A549 (cell line): ENCODE results near the gene MUC5B. TPM values are rescaled to one million over a fixed set of nuclear protein-coding genes. Genes with fewer than 3 reads are reported as not detected.

Experiments
- ATAC-seq, 2 experiments: fragments of 200-7000 bp in 1 of 2; fragments of >200 bp in 1 of 2; cut with Nextera tagmentation in 1 of 2; cut with Tn5 transposase in 1 of 2; 3 replicates each; pipeline versions ENCODE4 v1.8.0 to v1.9.1; 2018 to 2020; ENCODE audit warnings: mild to moderate bottlenecking in 1 of 2, moderate library complexity in 1 of 2
- CTCF ChIA-PET: fragments of 300-600 bp; sonication (Branson Sonifier 250); formaldehyde crosslinking; extraction: SDS; loops from one replicate; lab custom pipeline; 2021; ENCODE audit warnings: antibody characterized with exemption, inconsistent platforms; lab: Yijun Ruan, JAX
- POLR2A ChIA-PET: fragments of 350-600 bp; formaldehyde crosslinking; extraction: SDS; loops from one replicate; lab custom pipeline; 2021; ENCODE audit warnings: antibody characterized with exemption, inconsistent platforms; lab: Yijun Ruan, JAX
- DNase-seq, 2 experiments: peaks; one replicate each; pipeline versions ENCODE4 v3.0.0 to v3.0.0-alpha.2; 2011 to 2016; ENCODE audit warnings: low read depth in 1 of 2, low spot score in 1 of 2
- FAIRE-seq: peaks from 2 replicates; lab custom pipeline; 2011; peaks lifted over from hg19 to GRCh38; lab: Jason Lieb, UNC
- H3K27ac ChIP-seq, 2 experiments: fragments of >200 bp; sonication (Bioruptor Twin); formaldehyde crosslinking; 3 replicates each; pipeline ENCODE4 v1.5.1; 2016 to 2017
- H3K4me1 ChIP-seq: fragments of >200 bp; sonication (Bioruptor Twin); formaldehyde crosslinking; 3 replicates; pipeline ENCODE4 v1.6.1; 2016
- H3K4me2 ChIP-seq: fragments of >200 bp; sonication (Bioruptor Twin); formaldehyde crosslinking; 3 replicates; pipeline ENCODE4 v1.6.1; 2016
- H3K4me3 ChIP-seq: fragments of >200 bp; sonication (Bioruptor Twin); formaldehyde crosslinking; 3 replicates; pipeline ENCODE4 v1.5.1; 2016
- H3K9me3 ChIP-seq: fragments of >200 bp; sonication (Bioruptor Twin); formaldehyde crosslinking; 3 replicates; pipeline ENCODE4 v1.6.1; 2016
- CBX2 ChIP-seq: fragments of 200-600 bp; sonication (generic); IDR thresholded peaks from 2 replicates; pipeline ENCODE4 v1.6.1; 2016; ENCODE audit warnings: low read depth, mild to moderate bottlenecking, borderline replicate concordance
- CEBPB ChIP-seq, 2 experiments: fragments of >200 bp in 1 of 2; sonication (Bioruptor Twin) in 1 of 2; formaldehyde crosslinking in 1 of 2; IDR thresholded peaks; 2 replicates each; pipeline ENCODE4 v1.6.1; 2012 to 2016
- CHD4 ChIP-seq: fragments of 200-600 bp; sonication (generic); IDR thresholded peaks from 2 replicates; pipeline ENCODE4 v1.6.1; 2016; ENCODE audit warnings: antibody characterized with exemption, mild to moderate bottlenecking, borderline replicate concordance
- EHF ChIP-seq: fragments of 250-450 bp; sonication (Bioruptor Pico); IDR thresholded peaks from 2 replicates; pipeline ENCODE4 v1.5.0; 2020; ENCODE audit warnings: mild to moderate bottlenecking
- EP300 ChIP-seq, 2 experiments: fragments of >200 bp; sonication (Bioruptor Twin); formaldehyde crosslinking; IDR thresholded peaks; 2 replicates in 1 of 2; 3 replicates in 1 of 2; pipeline ENCODE4 v1.6.1; 2016 to 2017
- FOXS1 ChIP-seq: fragments of 250-450 bp; sonication (Bioruptor Pico); IDR thresholded peaks from 2 replicates; pipeline ENCODE4 v1.5.0; 2020; ENCODE audit warnings: mild to moderate bottlenecking, moderate library complexity
- GATA3 ChIP-seq: IDR thresholded peaks from 2 replicates; pipeline ENCODE4 v1.6.1; 2012; ENCODE audit warnings: borderline replicate concordance
- JUN ChIP-seq, 2 experiments: fragments of >200 bp; sonication (Bioruptor Twin); formaldehyde crosslinking; IDR thresholded peaks; 2 replicates in 1 of 2; 3 replicates in 1 of 2; pipeline ENCODE4 v1.6.1; 2016 to 2017
- MYC ChIP-seq: IDR thresholded peaks from 2 replicates; pipeline ENCODE4 v1.6.1; 2012; ENCODE audit warnings: mild to moderate bottlenecking, inconsistent platforms, low read length, improper control_type of control experiment, borderline replicate concordance
- NFE2L2 ChIP-seq: fragments of 150-350 bp; conservative IDR thresholded peaks from 2 replicates; pipeline ENCODE4 v1.6.1; 2014; ENCODE audit warnings: low read length
- PHF8 ChIP-seq: fragments of 200-600 bp; sonication (generic); IDR thresholded peaks from 2 replicates; pipeline ENCODE4 v1.6.1; 2016; ENCODE audit warnings: low read depth, mild to moderate bottlenecking, antibody characterized with exemption, moderate library complexity, borderline replicate concordance
- RAD21 ChIP-seq, 2 experiments: fragments of >200 bp in 1 of 2; sonication (Bioruptor Twin) in 1 of 2; formaldehyde crosslinking in 1 of 2; IDR thresholded peaks in 1 of 2; conservative IDR thresholded peaks in 1 of 2; 2 replicates in 1 of 2; 3 replicates in 1 of 2; pipeline ENCODE4 v1.6.1; 2012 to 2018; ENCODE audit warnings: inconsistent platforms in 1 of 2
- RARB ChIP-seq: fragments of 250-450 bp; sonication (Bioruptor Pico); IDR thresholded peaks from 2 replicates; pipeline ENCODE4 v1.8.0; 2021; ENCODE audit warnings: mild to moderate bottlenecking, moderate library complexity
- RCOR1 ChIP-seq: fragments of 150-350 bp; IDR thresholded peaks from 2 replicates; pipeline ENCODE4 v1.6.1; 2014; ENCODE audit warnings: antibody characterized with exemption, low read length, low read depth
- SREBF2 ChIP-seq: fragments of 450-650 bp; IDR thresholded peaks from 2 replicates; pipeline ENCODE4 v1.6.1; 2014; ENCODE audit warnings: mild to moderate bottlenecking, moderate library complexity
- TFCP2L1 ChIP-seq: fragments of 250-450 bp; sonication (Bioruptor Pico); IDR thresholded peaks from 2 replicates; pipeline ENCODE4 v1.5.0; 2021; ENCODE audit warnings: mild to moderate bottlenecking
- TP53 ChIP-seq: fragments of 250-450 bp; sonication (Bioruptor Pico); IDR thresholded peaks from 2 replicates; pipeline ENCODE4 v1.5.0; 2021; ENCODE audit warnings: mild to moderate bottlenecking, moderate library complexity
- ZSCAN20 ChIP-seq: fragments of 250-450 bp; sonication (Bioruptor Pico); IDR thresholded peaks from 2 replicates; pipeline ENCODE4 v1.8.0; 2022; ENCODE audit warnings: mild to moderate bottlenecking, moderate library complexity
- WGBS: methylation state at CpG from one replicate; pipeline ENCODE4 v1.1.6; 2017; ENCODE audit errors: missing lambda C conversion rate; 5-methylcytosine and 5-hydroxymethylcytosine counted together
- polyA plus RNA-seq, 4 experiments: library from polyadenylated mRNA; depleted of rRNA in 3 of 4; stranded (reverse); fragments of >200 nt; fragmentation: RNase III in 1 of 4; extraction: RNeasy Plus Mini Kit Qiagen cat#74134 plus additional on column Dnase treatment in 1 of 4; gene quantifications; 2 replicates in 3 of 4; 3 replicates in 1 of 4; pipeline ENCODE4 v1.2.3, GENCODE V29; 2011 to 2017
- TF ChIP-seq, protein P1 (sequence below): fragments of >200 bp; sonication (Bioruptor Twin); formaldehyde crosslinking; IDR thresholded peaks from 2 replicates; pipeline ENCODE4 v1.6.1; 2016
- TF ChIP-seq, protein P2 (sequence below): fragments of 250-450 bp; sonication (Bioruptor Pico); IDR thresholded peaks from 2 replicates; pipeline ENCODE4 v1.5.0; 2020; ENCODE audit warnings: low read depth, mild to moderate bottlenecking, moderate library complexity
- TF ChIP-seq, protein P3 (sequence below): fragments of 250-450 bp; sonication (Bioruptor Pico); IDR thresholded peaks from 2 replicates; pipeline ENCODE4 v1.5.0; 2021; ENCODE audit warnings: mild to moderate bottlenecking, moderate library complexity, borderline replicate concordance
- TF ChIP-seq, protein P4 (sequence below): IDR thresholded peaks from 2 replicates; pipeline ENCODE4 v1.6.1; 2012
- TF ChIP-seq, protein P5 (sequence below): IDR thresholded peaks from 2 replicates; pipeline ENCODE4 v1.6.1; 2012

Gene MUC5B
- polyA plus RNA-seq, 2 of the 4 experiments (the other 2 are of a cell fraction), result 0.85 to 1.4 TPM

DNA sequence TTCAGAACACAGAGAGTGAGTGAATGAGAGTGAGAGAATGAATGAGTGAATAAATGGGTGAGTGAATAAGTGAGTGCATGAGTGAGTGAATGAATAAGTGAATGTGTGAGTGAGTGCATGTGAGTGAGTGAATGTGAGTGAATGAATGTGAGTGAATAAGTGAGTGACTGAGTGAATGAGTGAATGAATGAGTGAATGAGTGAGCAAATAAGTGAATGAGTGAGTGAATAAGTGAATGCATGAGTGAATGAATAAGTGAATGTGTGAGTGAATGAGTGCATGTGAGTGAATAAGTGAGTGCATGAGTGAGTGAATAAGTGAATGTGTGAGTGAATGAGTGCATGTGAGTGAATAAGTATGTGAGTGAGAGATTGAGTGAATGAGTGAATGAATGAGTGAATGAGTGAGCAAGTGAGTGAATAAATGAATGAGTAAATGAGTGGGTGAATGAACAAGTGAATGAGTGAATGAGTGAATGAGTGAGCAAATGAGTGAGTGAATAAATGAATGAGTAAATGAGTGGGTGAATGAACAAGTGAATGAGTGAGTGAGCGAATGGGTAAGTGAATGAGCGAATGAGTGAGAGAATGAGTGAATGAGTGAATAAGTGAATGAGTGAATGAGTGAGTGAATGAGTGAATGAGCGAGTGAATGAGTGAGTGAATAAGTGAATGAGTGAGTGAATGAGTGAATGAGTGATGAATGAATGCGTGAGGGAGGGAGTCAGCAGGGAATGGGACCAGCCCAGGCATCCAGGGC lies 21.3 kb upstream of the MUC5B start:
- WGBS, result 81% methylated on average over 4 of the region's 4 CpGs
- ChIA-PET CTCF (interaction anchor here (0.9 to 5.5 kb wide), 12 partner anchors 12 to 363 kb away, joined by 3 to 34 read pairs (median 4); partner anchors contain the start of gene MUC5AC), POLR2A (no interaction called here)
- no peak for TF ChIP-seq EP300 (IDR thresholded peaks at IDR 0.05)
- no peak for TF ChIP-seq NFE2L2
- no peak for TF ChIP-seq GATA3
- no peak for TF ChIP-seq PHF8
- no peak for TF ChIP-seq ZSCAN20
- TF ChIP-seq RAD21 (conservative IDR thresholded peaks at IDR 0.05 in 1 of 2, IDR thresholded peaks at IDR 0.05 in 1 of 2), result no peak
- TF ChIP-seq, protein P1, sequence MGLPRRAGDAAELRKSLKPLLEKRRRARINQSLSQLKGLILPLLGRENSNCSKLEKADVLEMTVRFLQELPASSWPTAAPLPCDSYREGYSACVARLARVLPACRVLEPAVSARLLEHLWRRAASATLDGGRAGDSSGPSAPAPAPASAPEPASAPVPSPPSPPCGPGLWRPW, result no peak
- no peak for TF ChIP-seq SREBF2
- TF ChIP-seq, protein P2, sequence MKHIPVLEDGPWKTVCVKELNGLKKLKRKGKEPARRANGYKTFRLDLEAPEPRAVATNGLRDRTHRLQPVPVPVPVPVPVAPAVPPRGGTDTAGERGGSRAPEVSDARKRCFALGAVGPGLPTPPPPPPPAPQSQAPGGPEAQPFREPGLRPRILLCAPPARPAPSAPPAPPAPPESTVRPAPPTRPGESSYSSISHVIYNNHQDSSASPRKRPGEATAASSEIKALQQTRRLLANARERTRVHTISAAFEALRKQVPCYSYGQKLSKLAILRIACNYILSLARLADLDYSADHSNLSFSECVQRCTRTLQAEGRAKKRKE (CRISPR knock-in tag), result no peak
- TF ChIP-seq TP53 (CRISPR knock-in tag), result no peak
- no peak for TF ChIP-seq CHD4
- TF ChIP-seq, protein P3, sequence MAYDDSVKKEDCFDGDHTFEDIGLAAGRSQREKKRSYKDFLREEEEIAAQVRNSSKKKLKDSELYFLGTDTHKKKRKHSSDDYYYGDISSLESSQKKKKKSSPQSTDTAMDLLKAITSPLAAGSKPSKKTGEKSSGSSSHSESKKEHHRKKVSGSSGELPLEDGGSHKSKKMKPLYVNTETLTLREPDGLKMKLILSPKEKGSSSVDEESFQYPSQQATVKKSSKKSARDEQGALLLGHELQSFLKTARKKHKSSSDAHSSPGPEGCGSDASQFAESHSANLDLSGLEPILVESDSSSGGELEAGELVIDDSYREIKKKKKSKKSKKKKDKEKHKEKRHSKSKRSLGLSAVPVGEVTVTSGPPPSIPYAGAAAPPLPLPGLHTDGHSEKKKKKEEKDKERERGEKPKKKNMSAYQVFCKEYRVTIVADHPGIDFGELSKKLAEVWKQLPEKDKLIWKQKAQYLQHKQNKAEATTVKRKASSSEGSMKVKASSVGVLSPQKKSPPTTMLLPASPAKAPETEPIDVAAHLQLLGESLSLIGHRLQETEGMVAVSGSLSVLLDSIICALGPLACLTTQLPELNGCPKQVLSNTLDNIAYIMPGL, result no peak
- no peak for TF ChIP-seq EHF (CRISPR knock-in tag)
- no peak for TF ChIP-seq CBX2
- no peak for TF ChIP-seq CEBPB (IDR thresholded peaks at IDR 0.05)
- TF ChIP-seq FOXS1 (CRISPR knock-in tag), result no peak
- no peak for TF ChIP-seq TFCP2L1 (CRISPR knock-in tag)
- TF ChIP-seq MYC, result no peak
- Histone ChIP-seq H3K4me2 (no peak overlapping the region), H3K4me1 (peaks cover 18% of the 10 kb centered on the region), H3K9me3 (no peaks in the 10 kb centered on the region), H3K27ac (peak overlapping the region in 1 of 2 experiments; percentile 86; a peak in 4 of 6 replicates), H3K4me3 (no peak overlapping the region)
- no peak for DNase-seq
- peak; percentile 70 for FAIRE-seq
- ATAC-seq, result no peak

DNA sequence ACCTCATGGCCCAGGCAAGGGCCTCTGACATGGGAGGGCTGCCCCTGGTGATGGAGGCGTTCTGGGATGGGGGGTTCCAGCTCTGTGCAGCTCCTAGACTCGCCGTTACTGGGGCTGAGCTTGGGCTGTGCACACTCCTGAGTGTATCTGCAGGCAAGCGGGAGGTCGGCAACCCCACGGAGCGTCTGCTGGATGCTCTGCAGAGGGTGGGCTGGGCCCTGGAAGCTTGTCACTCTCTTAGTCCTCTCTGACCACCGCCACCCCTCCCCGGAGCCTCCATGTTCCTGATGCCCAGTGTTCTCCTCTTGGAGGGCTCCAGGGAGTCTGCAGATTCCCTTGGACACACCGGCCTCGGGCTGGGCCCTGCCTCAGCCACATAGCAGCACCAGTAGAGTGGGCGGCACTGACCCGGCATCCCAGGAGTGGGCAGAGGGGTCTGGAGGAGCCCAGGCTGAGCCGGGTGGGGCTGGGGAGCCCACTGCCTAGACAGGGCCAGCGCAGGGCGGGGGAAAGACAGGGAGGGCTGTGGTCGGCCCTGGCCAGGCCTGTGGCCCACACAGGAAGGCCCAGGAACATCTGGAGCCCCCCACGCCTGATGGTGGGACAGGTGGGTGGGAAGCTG lies 20.6 kb upstream of the MUC5B start:
- Histone ChIP-seq H3K4me1 (peaks cover 18% of the 10 kb centered on the region), H3K4me2 (peak overlapping the region; percentile 55; the same call in 1 of the 3 replicates), H3K4me3 (no peak overlapping the region), H3K27ac (peak overlapping the region; percentile 72 to 86; a peak in 5 of 6 replicates), H3K9me3 (no peaks in the 10 kb centered on the region)
- WGBS, result 41% methylated on average over 5 of the region's 18 CpGs
- ATAC-seq, result peak; percentile 56 to 59
- ChIA-PET CTCF (interaction anchor here (0.7 to 5.5 kb wide), 30 partner anchors 8 to 372 kb away, joined by 3 to 34 read pairs (median 4); partner anchors contain the start of genes MUC5AC and MUC5B), POLR2A (no interaction called here)
- peak in 1 of 2 experiments; percentile 69 for DNase-seq
- TF ChIP-seq, protein P1, result no peak
- TF ChIP-seq PHF8, result no peak
- TF ChIP-seq, protein P4, sequence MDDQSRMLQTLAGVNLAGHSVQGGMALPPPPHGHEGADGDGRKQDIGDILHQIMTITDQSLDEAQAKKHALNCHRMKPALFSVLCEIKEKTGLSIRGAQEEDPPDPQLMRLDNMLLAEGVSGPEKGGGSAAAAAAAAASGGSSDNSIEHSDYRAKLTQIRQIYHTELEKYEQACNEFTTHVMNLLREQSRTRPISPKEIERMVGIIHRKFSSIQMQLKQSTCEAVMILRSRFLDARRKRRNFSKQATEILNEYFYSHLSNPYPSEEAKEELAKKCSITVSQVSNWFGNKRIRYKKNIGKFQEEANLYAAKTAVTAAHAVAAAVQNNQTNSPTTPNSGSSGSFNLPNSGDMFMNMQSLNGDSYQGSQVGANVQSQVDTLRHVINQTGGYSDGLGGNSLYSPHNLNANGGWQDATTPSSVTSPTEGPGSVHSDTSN, result no peak
- TF ChIP-seq, protein P2 (CRISPR knock-in tag), result no peak
- TF ChIP-seq, protein P5, sequence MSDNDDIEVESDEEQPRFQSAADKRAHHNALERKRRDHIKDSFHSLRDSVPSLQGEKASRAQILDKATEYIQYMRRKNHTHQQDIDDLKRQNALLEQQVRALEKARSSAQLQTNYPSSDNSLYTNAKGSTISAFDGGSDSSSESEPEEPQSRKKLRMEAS, result no peak
- TF ChIP-seq JUN (IDR thresholded peaks at IDR 0.05), result no peak
- TF ChIP-seq RARB, result no peak
- no peak for TF ChIP-seq RCOR1
- FAIRE-seq, result no peak
